Activated T-cell treated with anti-CD3 and anti-CD28 coated beads, Interleukin-2, amount 50 U/mL, for 4 hours (primary cell): ENCODE data around the gene INPP5K. TPM values are rescaled to one million over a fixed set of nuclear protein-coding genes. Genes with fewer than 3 reads are reported as not detected.
"Not testable (repeated sequence)": the region's sequence is repeated elsewhere in the genome, so short reads cannot be mapped to it uniquely, and the experiment has no call there.

ENCODE experiments used
- ATAC-seq, 2 donors: fragments of 200-7000 bp; cut with Tn5 transposase; one replicate each; pipeline ENCODE4 v1.10.0; 2021
- DNase-seq: peaks from one replicate; pipeline ENCODE4 v3.0.0-alpha.2; 2020
- H3K27me3 Mint-ChIP-seq: one replicate; pipeline ENCODE4 v1.8.0; 2021; ENCODE audit warnings: low read depth, mixed read lengths
- H3K36me3 Mint-ChIP-seq: one replicate; pipeline ENCODE4 v1.8.0; 2022; ENCODE audit warnings: mixed read lengths; ENCODE audit not compliant: insufficient read depth
- H3K4me1 Mint-ChIP-seq: one replicate; pipeline ENCODE4 v1.8.0; 2021; ENCODE audit warnings: low read depth, mixed read lengths
- H3K4me3 Mint-ChIP-seq: one replicate; pipeline ENCODE4 v1.8.0; 2021; ENCODE audit warnings: mild to moderate bottlenecking, moderate library complexity, mixed read lengths
- H3K9me3 Mint-ChIP-seq: one replicate; pipeline ENCODE4 v1.8.0; 2021; ENCODE audit warnings: mixed read lengths
- total RNA-seq, 3 donors: library from RNA; stranded (reverse); gene quantifications; one replicate each; pipeline ENCODE4 v1.2.1, GENCODE V29; 2021

INPP5K gene
- total RNA-seq: 10 to 100 TPM; 21.6 to 30.0 (median 22.8) TPM

GRCh38 chr17:1516388-1517161, at the start of gene INPP5K:
Gene INPP5K (minus strand): TSS chr17:1516612. CDS start chr17:1516499, 113 bp downstream.
- DNase-seq: peak; percentile 96
- Mint-ChIP-seq H3K36me3 (peaks cover 16% of the 10 kb centered on the region), H3K27me3 (no peaks in the 10 kb centered on the region), H3K4me1 (peaks cover 25% of the 10 kb centered on the region), H3K9me3 (no peaks in the 10 kb centered on the region), H3K4me3 (peak within 1 kb of the TSS; percentile 90)
- ATAC-seq: peak; percentile 97 to 98

- Mint-ChIP-seq H3K27me3 (no peaks in the 10 kb centered on the region), H3K9me3 (no peaks in the 10 kb centered on the region), H3K4me1 (peaks cover 32% of the 10 kb centered on the region), H3K4me3 (no peak overlapping the region), H3K36me3 (no peaks in the 10 kb centered on the region)
- ATAC-seq: no peak
- DNase-seq: no peak
Measured at GRCh38 chr17:1565877-1566276, 49.5 kb upstream of the INPP5K start.

GRCh38 chr17:1563786-1564613, 47.6 kb upstream of the INPP5K start:
- DNase-seq: no peak
- H3K9me3 Mint-ChIP-seq: no peaks in the 10 kb centered on the region
- no peaks in the 10 kb centered on the region for H3K36me3 Mint-ChIP-seq
- peaks cover 44% of the 10 kb centered on the region for H3K4me1 Mint-ChIP-seq
- ATAC-seq: no peak
- no peaks in the 10 kb centered on the region for H3K27me3 Mint-ChIP-seq
- peak overlapping the region; percentile 62 for H3K4me3 Mint-ChIP-seq

- not testable (repeated sequence) for DNase-seq, H3K27me3 Mint-ChIP-seq, H3K9me3 Mint-ChIP-seq, ATAC-seq, H3K36me3 Mint-ChIP-seq
- peak overlapping the region; percentile 62 for H3K4me3 Mint-ChIP-seq
- H3K4me1 Mint-ChIP-seq: peaks cover 45% of the 10 kb centered on the region
Measured at GRCh38 chr17:1563471-1563785, 47.0 kb upstream of the INPP5K start.

GRCh38 chr17:1562176-1562643, 45.8 kb upstream of the INPP5K start:
- H3K9me3 Mint-ChIP-seq: no peaks in the 10 kb centered on the region
- peak overlapping the region; percentile 85 for H3K4me3 Mint-ChIP-seq
- H3K27me3 Mint-ChIP-seq: no peaks in the 10 kb centered on the region
- peaks cover 2% of the 10 kb centered on the region for H3K36me3 Mint-ChIP-seq
- peaks cover 37% of the 10 kb centered on the region for H3K4me1 Mint-ChIP-seq
- ATAC-seq: peak; percentile 47 to 49
- DNase-seq: peak; percentile 8

GRCh38 chr17:1561420-1562175, 45.2 kb upstream of the INPP5K start:
- Mint-ChIP-seq H3K9me3 (no peaks in the 10 kb centered on the region), H3K4me1 (peaks cover 34% of the 10 kb centered on the region), H3K4me3 (peak overlapping the region; percentile 85), H3K27me3 (no peaks in the 10 kb centered on the region), H3K36me3 (peaks cover 5% of the 10 kb centered on the region)
- DNase-seq: peak; percentile 30
- ATAC-seq: peak; percentile 44 to 50

GRCh38 chr17:1560858-1561355, 44.5 kb upstream of the INPP5K start:
- Mint-ChIP-seq H3K36me3 (peaks cover 10% of the 10 kb centered on the region), H3K9me3 (no peaks in the 10 kb centered on the region), H3K4me1 (peaks cover 34% of the 10 kb centered on the region), H3K27me3 (no peaks in the 10 kb centered on the region), H3K4me3 (peak overlapping the region; percentile 85)
- no peak for ATAC-seq
- DNase-seq: no peak

GRCh38 chr17:1560101-1560857, 43.9 kb upstream of the INPP5K start:
- Mint-ChIP-seq H3K9me3 (no peaks in the 10 kb centered on the region), H3K36me3 (peaks cover 12% of the 10 kb centered on the region), H3K27me3 (no peaks in the 10 kb centered on the region), H3K4me3 (no peak overlapping the region), H3K4me1 (peaks cover 33% of the 10 kb centered on the region)
- ATAC-seq: no peak
- no peak for DNase-seq

GRCh38 chr17:1559047-1560043, 42.9 kb upstream of the INPP5K start:
- Mint-ChIP-seq H3K27me3 (no peaks in the 10 kb centered on the region), H3K36me3 (peaks cover 12% of the 10 kb centered on the region), H3K4me1 (peaks cover 35% of the 10 kb centered on the region), H3K4me3 (peak overlapping the region; percentile 6), H3K9me3 (no peaks in the 10 kb centered on the region)
- DNase-seq (no peak), ATAC-seq (no peak)

- no peaks in the 10 kb centered on the region for H3K27me3 Mint-ChIP-seq
- H3K9me3 Mint-ChIP-seq: no peaks in the 10 kb centered on the region
- H3K4me3 Mint-ChIP-seq: no peak overlapping the region
- ATAC-seq (no peak), DNase-seq (no peak)
- H3K36me3 Mint-ChIP-seq: peaks cover 14% of the 10 kb centered on the region
- H3K4me1 Mint-ChIP-seq: peaks cover 29% of the 10 kb centered on the region
Measured at GRCh38 chr17:1558401-1558800, 42.0 kb upstream of the INPP5K start.

- Mint-ChIP-seq H3K27me3 (no peaks in the 10 kb centered on the region), H3K9me3 (no peaks in the 10 kb centered on the region), H3K4me3 (no peak overlapping the region), H3K4me1 (peaks cover 29% of the 10 kb centered on the region), H3K36me3 (peaks cover 14% of the 10 kb centered on the region)
- DNase-seq (no peak), ATAC-seq (no peak)
Measured at GRCh38 chr17:1557355-1558095, 41.1 kb upstream of the INPP5K start.
